HepG2 (cell line): ENCODE measurements around the gene DNMT3L.

Source experiments
- CTCF ChIP-seq: sonication (generic); formaldehyde crosslinking; IDR thresholded peaks from 2 replicates; pipeline ENCODE4 v1.5.0; 2020; ENCODE audit warnings: mild to moderate bottlenecking, missing genetic modification reagents, moderate library complexity
- NFIC ChIP-seq: IDR thresholded peaks from 2 replicates; pipeline ENCODE4 v1.6.1; 2012; ENCODE audit warnings: mild to moderate bottlenecking, low read length, inconsistent platforms

- TF ChIP-seq CTCF (no peak), NFIC (no peak)
Observed at GRCh38 chr21:44253832-44254710, 7.6 kb downstream of the DNMT3L start.
